IPS-NIHi7 (cell line): ENCODE measurements around the gene SLC18A3.

ENCODE experiments used
- DNase-seq: peaks from one replicate; pipeline ENCODE4 v3.0.0; 2012; ENCODE audit warnings: mixed read lengths; ENCODE audit errors: extremely low spot score

SLC18A3 gene

GRCh38 chr10:49651039-49651835 is 41.1 kb downstream of the SLC18A3 start:
- DNase-seq, result peak; percentile 5

GRCh38 chr10:49651917-49652316 is 41.8 kb downstream of the SLC18A3 start:
- peak; percentile 2 for DNase-seq

DNA sequence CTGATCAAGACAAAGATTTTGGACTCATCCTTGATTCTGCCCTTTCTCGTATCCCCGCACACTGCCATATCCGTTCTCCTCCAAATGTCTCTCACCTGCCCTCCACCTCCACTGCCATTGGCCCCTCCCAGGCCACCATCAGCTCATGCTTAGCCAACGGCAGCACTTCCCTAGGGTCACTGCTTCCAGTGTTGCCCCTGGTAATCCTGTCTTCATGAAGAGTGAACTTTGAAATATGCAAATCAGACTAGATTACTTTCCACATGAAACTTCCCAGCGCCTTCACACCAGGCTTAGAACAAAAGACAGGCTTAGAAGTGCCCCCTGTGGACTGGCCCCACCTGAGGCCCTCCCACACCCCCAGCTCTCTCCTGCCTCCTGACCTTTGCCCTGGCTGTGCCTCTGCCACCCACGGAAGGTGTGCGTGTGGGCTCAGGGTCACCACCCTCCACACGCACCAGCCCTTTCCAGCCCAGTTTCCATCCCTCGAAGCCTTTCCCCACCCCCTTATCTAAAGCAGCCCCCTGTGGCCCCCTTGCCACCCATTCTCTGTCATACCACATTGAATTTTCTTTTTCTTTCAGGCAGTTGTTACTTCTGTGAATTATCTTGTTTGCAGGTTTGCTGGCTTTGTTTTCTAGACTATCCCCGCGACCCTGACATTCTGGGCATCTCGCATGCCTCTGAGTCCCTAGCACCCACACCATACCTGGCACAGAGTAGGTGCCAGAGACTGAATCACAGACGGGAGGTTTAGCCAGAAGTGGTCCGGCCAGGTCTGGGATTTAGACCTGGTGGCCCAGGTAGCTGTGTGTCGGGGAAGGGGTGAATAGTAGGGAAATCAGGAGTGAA is 42.5 kb downstream of the SLC18A3 start:
- peak; percentile 10 for DNase-seq

DNA sequence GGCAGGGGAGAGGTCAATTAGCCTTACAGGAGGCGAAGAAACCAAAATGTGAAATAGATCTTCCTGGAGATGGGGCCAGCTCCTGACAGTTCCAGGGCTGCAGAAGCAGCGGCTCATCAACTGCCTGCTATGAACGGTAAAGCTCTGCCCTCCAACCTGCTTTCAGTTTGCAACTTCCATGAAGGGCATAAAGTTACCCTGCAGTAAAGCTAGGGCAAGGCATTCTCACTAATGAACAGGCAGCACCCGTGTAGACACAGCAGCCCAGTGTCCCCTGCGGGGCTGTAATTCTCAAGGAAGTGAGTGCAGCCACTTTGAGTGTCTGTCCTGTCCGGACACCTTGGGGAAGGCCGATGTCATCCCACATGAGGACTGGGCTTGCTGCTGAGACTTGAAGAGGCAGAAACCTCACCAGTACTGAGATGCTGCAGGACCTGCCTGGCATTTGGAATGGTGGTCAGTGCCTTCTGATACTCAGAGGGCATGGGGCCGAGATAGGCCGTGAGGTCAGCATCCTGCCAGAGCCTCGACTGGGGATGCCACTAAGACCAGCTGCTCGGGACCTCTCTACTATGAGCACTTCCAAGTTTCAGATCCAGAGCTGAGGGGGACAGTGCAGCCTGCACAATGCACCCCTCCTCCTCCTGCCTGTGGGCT is 43.3 kb downstream of the SLC18A3 start:
- peak; percentile 5 for DNase-seq

GRCh38 chr10:49654036-49654693 is 44.1 kb downstream of the SLC18A3 start:
- DNase-seq, result peak; percentile 12

DNA sequence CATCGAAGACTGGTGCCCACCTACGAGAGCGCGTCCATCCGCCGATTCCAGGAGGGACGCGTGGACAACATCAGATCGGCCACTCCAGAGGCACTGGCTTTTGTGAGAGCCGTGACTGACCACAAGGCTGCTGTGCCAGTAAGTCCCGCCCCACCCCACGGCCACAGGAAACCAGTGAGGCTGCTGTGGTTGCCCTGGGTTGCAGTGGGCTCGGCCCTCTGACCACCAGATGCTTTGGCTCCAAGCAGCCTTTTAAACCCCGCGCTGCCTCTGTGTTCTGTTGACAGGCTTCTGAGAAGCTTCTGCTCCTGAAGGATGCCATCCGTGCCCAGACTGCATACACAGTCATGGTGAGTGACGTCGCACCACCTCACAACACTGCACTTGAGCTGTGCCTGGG is 45.0 kb downstream of the SLC18A3 start:
- DNase-seq, result peak; percentile 6

- DNase-seq, result peak; percentile 3
Measured at GRCh38 chr10:49656845-49657493, 46.9 kb downstream of the SLC18A3 start.

DNA sequence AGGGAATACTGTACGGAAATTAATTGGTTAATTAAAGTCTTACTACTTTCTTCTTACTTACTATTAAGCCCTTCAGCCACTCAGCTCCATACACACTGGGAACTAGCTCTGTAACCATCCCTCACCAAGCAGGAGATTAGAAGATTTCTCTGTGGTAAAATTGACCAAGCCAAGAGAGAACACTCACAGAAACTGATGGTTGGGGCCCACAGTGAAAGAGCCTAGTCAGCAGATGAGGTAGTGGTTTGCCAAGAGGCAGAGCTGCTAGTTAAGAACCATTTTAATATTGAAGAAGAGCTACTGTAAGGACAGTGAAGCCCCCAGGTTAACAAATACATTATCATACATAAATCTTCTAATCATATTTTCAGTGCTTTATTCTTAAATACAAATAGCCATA is 47.5 kb downstream of the SLC18A3 start:
- peak; percentile 2 for DNase-seq

DNA sequence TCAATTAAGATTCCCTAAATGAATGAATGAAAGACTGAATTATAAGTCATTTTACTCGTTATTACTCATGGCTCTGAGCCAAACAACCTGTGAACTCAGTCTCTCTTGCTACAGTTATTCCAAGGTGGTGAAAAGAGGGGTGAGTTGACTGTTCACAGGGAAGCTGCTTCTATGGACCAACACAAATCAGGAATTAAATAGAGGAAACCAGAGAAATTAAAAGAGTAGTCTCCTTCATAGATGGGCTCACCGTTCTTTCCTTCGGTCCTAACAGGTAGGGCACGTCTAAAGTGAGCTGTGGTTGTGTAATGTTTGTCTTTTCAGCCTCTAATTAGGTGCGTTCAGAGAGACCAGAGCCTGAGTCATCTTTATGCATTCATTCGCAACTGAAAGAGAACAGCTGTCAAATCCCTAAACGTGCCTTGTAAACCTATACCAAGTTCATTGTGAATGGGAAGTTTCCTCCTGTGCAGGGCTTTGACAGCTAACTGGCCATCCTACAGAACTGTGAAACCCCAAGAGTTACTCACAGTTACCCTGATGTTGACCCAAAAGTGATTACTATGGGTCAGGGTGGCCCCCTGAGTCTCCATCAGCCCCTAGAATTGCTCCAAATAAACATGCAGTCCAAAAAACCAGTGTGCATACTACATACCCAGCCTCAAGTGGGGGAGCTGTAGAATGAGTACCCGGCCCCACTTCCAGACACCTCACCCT is 51.2 kb downstream of the SLC18A3 start:
- peak; percentile 26 for DNase-seq
